Neutrophil (primary cell): ENCODE data around the gene HEYL.

ENCODE experiments used
- H3K27ac ChIP-seq: fragments of 200-600 bp; sonication (generic); 2 replicates; pipeline ENCODE4 v1.5.1; 2016; ENCODE audit warnings: mild to moderate bottlenecking, moderate library complexity
- H3K27me3 ChIP-seq: fragments of 200-600 bp; sonication (generic); 2 replicates; pipeline ENCODE4 v1.6.0; 2016; ENCODE audit warnings: mild to moderate bottlenecking
- H3K36me3 ChIP-seq: fragments of 200-600 bp; sonication (generic); 2 replicates; pipeline ENCODE4 v1.5.1; 2017
- H3K4me1 ChIP-seq, 2 experiments: fragments of 200-600 bp in 1 of 2; sonication (generic) in 1 of 2; 1 replicate in 1 of 2; 2 replicates in 1 of 2; pipeline versions ENCODE4 v1.5.1 to v1.6.1; 2013 to 2016; ENCODE audit warnings: low read depth in 1 of 2, low read length in 1 of 2, mild to moderate bottlenecking in 1 of 2, moderate library complexity in 1 of 2; ENCODE audit not compliant: control insufficient read depth in 1 of 2, insufficient read depth in 1 of 2
- H3K4me3 ChIP-seq, 2 experiments: fragments of 200-600 bp in 1 of 2; sonication (generic) in 1 of 2; 1 replicate in 1 of 2; 2 replicates in 1 of 2; pipeline ENCODE4 v1.5.1; 2013 to 2016; ENCODE audit warnings: low read depth in 1 of 2, low read length in 1 of 2, mild to moderate bottlenecking in 1 of 2, moderate library complexity in 1 of 2
- H3K9me3 ChIP-seq: fragments of 200-600 bp; sonication (generic); 2 replicates; pipeline ENCODE4 v1.5.1; 2016
- CTCF ChIP-seq: fragments of 200-600 bp; sonication (generic); IDR thresholded peaks from 2 replicates; pipeline ENCODE4 v1.5.1; 2016; ENCODE audit warnings: antibody characterized with exemption

Gene HEYL

DNA sequence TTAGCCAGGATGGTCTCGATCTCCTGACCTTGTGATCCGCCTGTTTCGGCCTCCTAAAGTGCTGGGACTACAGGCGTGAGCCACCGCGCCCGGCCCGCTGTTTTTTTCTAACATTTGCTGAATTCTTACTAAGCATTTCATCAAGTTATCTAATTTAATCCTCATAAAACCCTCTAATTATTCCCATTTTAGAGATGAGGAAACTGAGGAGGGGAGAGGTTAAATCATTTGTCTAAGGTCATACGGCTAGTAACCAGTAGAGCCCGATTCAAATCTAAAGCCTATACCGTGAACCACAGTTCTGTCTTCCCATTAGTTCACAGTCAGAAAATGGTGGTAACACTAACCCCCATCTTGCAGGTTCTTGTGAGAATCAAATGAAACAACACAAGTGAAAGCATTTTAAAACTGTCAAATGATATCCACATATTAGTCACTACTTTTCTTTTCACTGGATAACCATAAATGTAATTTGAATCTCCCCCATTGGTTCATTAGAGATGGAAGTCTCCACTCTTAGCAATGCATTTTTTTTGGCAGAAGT lies 10.6 kb downstream of the HEYL start:
- no peak overlapping the region for H3K4me3 ChIP-seq
- H3K36me3 ChIP-seq = no peaks in the 10 kb centered on the region
- no peaks in the 10 kb centered on the region for H3K4me1 ChIP-seq
- TF ChIP-seq CTCF = no peak
- no peaks in the 10 kb centered on the region for H3K9me3 ChIP-seq
- H3K27ac ChIP-seq = no peak overlapping the region
- H3K27me3 ChIP-seq = peaks cover 8% of the 10 kb centered on the region

DNA sequence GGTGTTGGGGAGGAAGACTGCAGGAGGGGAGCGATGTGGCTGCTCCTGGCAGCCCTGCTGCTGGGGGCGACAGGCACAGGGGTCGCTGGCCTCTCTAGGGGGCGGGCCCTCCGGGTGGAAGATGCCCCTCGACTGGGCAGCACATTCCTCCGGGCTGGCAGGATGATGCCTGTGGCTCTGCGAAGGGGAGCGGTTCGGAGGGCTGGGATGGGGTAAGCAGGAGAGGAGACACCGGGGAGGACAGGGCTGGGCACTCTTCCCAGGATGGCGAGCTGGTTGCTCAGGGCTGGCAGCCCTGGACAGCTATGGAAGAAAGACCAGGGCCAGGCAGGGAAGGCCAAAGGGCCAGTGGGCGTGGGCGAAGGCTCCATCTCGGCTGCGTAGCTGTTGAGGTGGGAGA lies 12.8 kb downstream of the HEYL start:
- Histone ChIP-seq H3K27ac (no peak overlapping the region), H3K27me3 (no peaks in the 10 kb centered on the region)

GRCh38 chr1:39625462-39626273 lies 13.8 kb downstream of the HEYL start:
- no peaks in the 10 kb centered on the region for H3K36me3 ChIP-seq
- H3K27me3 ChIP-seq = no peaks in the 10 kb centered on the region
- no peaks in the 10 kb centered on the region for H3K4me1 ChIP-seq
- no peak for TF ChIP-seq CTCF
- no peak overlapping the region for H3K27ac ChIP-seq
- H3K4me3 ChIP-seq = no peak overlapping the region
- no peaks in the 10 kb centered on the region for H3K9me3 ChIP-seq

More for the DNA sequence above, 12.8 kb downstream of the HEYL start:
- H3K4me1 ChIP-seq = no peaks in the 10 kb centered on the region
- H3K9me3 ChIP-seq = no peaks in the 10 kb centered on the region
- H3K4me3 ChIP-seq = no peak overlapping the region
- TF ChIP-seq CTCF = no peak
- no peaks in the 10 kb centered on the region for H3K36me3 ChIP-seq

GRCh38 chr1:39625009-39625408 lies 14.4 kb downstream of the HEYL start:
- Histone ChIP-seq H3K4me3 (no peak overlapping the region), H3K27ac (no peak overlapping the region), H3K36me3 (no peaks in the 10 kb centered on the region), H3K4me1 (no peaks in the 10 kb centered on the region), H3K27me3 (no peaks in the 10 kb centered on the region), H3K9me3 (no peaks in the 10 kb centered on the region)
- TF ChIP-seq CTCF = no peak

DNA sequence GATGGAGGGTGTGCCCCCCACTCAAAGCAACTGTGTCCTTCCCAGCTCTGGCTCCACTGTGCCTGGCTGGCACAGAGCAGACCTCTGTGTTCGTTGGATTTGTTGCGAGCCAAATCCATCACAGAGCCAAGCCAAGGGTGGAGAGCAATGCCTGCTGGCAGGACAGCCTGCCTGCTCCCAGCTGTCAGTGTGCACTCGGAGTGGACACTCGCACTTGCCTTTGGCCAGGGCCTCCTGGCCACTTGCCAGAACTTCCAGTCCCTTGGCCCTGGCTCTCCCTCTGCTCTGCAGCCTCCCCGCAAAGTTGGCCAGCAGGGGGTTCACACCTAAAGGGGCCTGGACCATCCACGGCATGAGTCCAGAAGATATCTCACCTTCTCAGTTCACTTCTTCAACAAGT lies 16.4 kb downstream of the HEYL start:
- Histone ChIP-seq H3K9me3 (no peaks in the 10 kb centered on the region), H3K36me3 (no peaks in the 10 kb centered on the region), H3K27ac (no peak overlapping the region), H3K4me3 (no peak overlapping the region), H3K4me1 (no peaks in the 10 kb centered on the region), H3K27me3 (no peaks in the 10 kb centered on the region)
- TF ChIP-seq CTCF = no peak
